GM23338 (cell line): ENCODE measurements around the gene SPATA45.

Source experiments
- CREB1 ChIP-seq: fragments of 250-450 bp; sonication (Bioruptor Pico); IDR thresholded peaks from 2 replicates; pipeline ENCODE4 v1.5.0; 2020; ENCODE audit warnings: low read depth, mild to moderate bottlenecking, moderate library complexity
- EZH2 ChIP-seq: fragments of 200-600 bp; sonication (generic); IDR thresholded peaks from one replicate; pipeline ENCODE4 v1.8.0; 2017; ENCODE audit warnings: antibody characterized with exemption, mild to moderate bottlenecking, low read depth; ENCODE audit not compliant: unreplicated experiment
- EZH2phosphoT487 ChIP-seq: fragments of 200-600 bp; sonication (generic); IDR thresholded peaks from one replicate; pipeline ENCODE4 v1.8.1; 2018; ENCODE audit warnings: antibody characterized with exemption; ENCODE audit not compliant: unreplicated experiment
- JUNB ChIP-seq: IDR thresholded peaks from one replicate; pipeline ENCODE4 v1.6.1; 2016; ENCODE audit warnings: antibody characterized with exemption; ENCODE audit not compliant: unreplicated experiment
- POLR2AphosphoS5 ChIP-seq: IDR thresholded peaks from 2 replicates; pipeline ENCODE4 v1.6.1; 2016; ENCODE audit warnings: antibody characterized with exemption, low read depth
- ZNF114 ChIP-seq: fragments of 250-450 bp; sonication (Bioruptor Pico); IDR thresholded peaks from 2 replicates; pipeline ENCODE4 v1.5.0; 2020; ENCODE audit warnings: mild to moderate bottlenecking, moderate library complexity
- TF ChIP-seq, protein P1 (sequence below), 2 experiments: fragments of 200-600 bp in 1 of 2; sonication (generic) in 1 of 2; conservative IDR thresholded peaks; 2 replicates each; pipeline versions ENCODE4 v1.5.1 to v1.6.1; 2016 to 2017; ENCODE audit warnings: antibody characterized with exemption in 2 of 2, low read depth in 2 of 2, mild to moderate bottlenecking in 2 of 2, moderate library complexity in 1 of 2
- TF ChIP-seq, protein P2 (sequence below): IDR thresholded peaks from one replicate; pipeline ENCODE4 v1.6.1; 2018; ENCODE audit warnings: antibody characterized with exemption; ENCODE audit not compliant: unreplicated experiment
- TF ChIP-seq, protein P3 (sequence below): IDR thresholded peaks from 2 replicates; pipeline ENCODE4 v1.6.1; 2016; ENCODE audit warnings: antibody characterized with exemption

DNA sequence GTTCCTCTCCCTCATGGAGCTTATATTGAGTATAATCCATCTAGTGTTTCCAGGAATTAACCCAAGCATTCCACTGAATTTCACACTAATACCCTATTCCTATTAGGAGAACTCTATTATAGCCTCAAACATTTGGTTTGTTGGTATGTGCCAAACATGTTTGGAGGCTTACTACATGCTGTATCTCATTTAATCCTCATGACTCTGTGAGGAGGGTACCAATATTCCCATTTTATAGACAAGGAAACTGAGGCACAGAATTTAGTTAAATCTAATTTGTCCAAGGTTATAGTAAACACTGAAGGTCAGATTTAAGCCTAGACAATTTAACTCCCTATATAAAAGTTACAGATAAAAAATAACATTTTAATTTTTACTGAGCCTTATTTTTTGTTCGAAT lies 19.7 kb upstream of the SPATA45 start:
- TF ChIP-seq, protein P1, sequence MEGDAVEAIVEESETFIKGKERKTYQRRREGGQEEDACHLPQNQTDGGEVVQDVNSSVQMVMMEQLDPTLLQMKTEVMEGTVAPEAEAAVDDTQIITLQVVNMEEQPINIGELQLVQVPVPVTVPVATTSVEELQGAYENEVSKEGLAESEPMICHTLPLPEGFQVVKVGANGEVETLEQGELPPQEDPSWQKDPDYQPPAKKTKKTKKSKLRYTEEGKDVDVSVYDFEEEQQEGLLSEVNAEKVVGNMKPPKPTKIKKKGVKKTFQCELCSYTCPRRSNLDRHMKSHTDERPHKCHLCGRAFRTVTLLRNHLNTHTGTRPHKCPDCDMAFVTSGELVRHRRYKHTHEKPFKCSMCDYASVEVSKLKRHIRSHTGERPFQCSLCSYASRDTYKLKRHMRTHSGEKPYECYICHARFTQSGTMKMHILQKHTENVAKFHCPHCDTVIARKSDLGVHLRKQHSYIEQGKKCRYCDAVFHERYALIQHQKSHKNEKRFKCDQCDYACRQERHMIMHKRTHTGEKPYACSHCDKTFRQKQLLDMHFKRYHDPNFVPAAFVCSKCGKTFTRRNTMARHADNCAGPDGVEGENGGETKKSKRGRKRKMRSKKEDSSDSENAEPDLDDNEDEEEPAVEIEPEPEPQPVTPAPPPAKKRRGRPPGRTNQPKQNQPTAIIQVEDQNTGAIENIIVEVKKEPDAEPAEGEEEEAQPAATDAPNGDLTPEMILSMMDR (conservative IDR thresholded peaks at IDR 0.05; ENCODE audit: low read depth in 2 of 2), result no peak
- no peak for TF ChIP-seq EZH2phosphoT487
- no peak for TF ChIP-seq EZH2
- TF ChIP-seq POLR2AphosphoS5, result no peak
- TF ChIP-seq CREB1 (CRISPR knock-in tag), result no peak
- no peak for TF ChIP-seq ZNF114 (CRISPR knock-in tag)
- TF ChIP-seq, protein P2, sequence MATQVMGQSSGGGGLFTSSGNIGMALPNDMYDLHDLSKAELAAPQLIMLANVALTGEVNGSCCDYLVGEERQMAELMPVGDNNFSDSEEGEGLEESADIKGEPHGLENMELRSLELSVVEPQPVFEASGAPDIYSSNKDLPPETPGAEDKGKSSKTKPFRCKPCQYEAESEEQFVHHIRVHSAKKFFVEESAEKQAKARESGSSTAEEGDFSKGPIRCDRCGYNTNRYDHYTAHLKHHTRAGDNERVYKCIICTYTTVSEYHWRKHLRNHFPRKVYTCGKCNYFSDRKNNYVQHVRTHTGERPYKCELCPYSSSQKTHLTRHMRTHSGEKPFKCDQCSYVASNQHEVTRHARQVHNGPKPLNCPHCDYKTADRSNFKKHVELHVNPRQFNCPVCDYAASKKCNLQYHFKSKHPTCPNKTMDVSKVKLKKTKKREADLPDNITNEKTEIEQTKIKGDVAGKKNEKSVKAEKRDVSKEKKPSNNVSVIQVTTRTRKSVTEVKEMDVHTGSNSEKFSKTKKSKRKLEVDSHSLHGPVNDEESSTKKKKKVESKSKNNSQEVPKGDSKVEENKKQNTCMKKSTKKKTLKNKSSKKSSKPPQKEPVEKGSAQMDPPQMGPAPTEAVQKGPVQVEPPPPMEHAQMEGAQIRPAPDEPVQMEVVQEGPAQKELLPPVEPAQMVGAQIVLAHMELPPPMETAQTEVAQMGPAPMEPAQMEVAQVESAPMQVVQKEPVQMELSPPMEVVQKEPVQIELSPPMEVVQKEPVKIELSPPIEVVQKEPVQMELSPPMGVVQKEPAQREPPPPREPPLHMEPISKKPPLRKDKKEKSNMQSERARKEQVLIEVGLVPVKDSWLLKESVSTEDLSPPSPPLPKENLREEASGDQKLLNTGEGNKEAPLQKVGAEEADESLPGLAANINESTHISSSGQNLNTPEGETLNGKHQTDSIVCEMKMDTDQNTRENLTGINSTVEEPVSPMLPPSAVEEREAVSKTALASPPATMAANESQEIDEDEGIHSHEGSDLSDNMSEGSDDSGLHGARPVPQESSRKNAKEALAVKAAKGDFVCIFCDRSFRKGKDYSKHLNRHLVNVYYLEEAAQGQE, result no peak
- TF ChIP-seq JUNB, result no peak
- TF ChIP-seq, protein P3, sequence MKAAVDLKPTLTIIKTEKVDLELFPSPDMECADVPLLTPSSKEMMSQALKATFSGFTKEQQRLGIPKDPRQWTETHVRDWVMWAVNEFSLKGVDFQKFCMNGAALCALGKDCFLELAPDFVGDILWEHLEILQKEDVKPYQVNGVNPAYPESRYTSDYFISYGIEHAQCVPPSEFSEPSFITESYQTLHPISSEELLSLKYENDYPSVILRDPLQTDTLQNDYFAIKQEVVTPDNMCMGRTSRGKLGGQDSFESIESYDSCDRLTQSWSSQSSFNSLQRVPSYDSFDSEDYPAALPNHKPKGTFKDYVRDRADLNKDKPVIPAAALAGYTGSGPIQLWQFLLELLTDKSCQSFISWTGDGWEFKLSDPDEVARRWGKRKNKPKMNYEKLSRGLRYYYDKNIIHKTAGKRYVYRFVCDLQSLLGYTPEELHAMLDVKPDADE, result no peak
